Breast epithelium (tissue), 4 donors: ENCODE measurements around the gene RBM28. TPM values are rescaled to one million over a fixed set of nuclear protein-coding genes. Genes with fewer than 3 reads are reported as not detected.

Source experiments
- DNase-seq, 2 donors: peaks; one replicate each; pipeline ENCODE4 v3.0.0-alpha.2; 2019; ENCODE audit warnings: low spot score in 2 of 2
- H3K27ac ChIP-seq, 2 donors: fragments of 200-600 bp; sonication (generic) in 1 of 2; one replicate each; pipeline ENCODE4 v1.5.1; 2016 to 2019; ENCODE audit warnings: mild to moderate bottlenecking in 1 of 2
- H3K27me3 ChIP-seq, 2 donors: fragments of 200-600 bp; sonication (generic) in 1 of 2; one replicate each; pipeline versions ENCODE4 v1.5.1 to v1.6.0; 2017 to 2019; ENCODE audit warnings: control low read depth in 1 of 2, mild to moderate bottlenecking in 1 of 2
- H3K36me3 ChIP-seq: fragments of 200-600 bp; one replicate; pipeline ENCODE4 v1.5.1; 2019
- H3K4me1 ChIP-seq, 2 donors: fragments of 200-600 bp; sonication (generic); one replicate each; pipeline ENCODE4 v1.5.1; 2016 to 2019; ENCODE audit warnings: control low read depth in 1 of 2
- H3K4me3 ChIP-seq, 3 donors: fragments of 200-600 bp; sonication (generic); 1 replicate in 2 of 3; 2 replicates in 1 of 3; pipeline ENCODE4 v1.5.1; 2016 to 2019; ENCODE audit warnings: mild to moderate bottlenecking in 3 of 3, moderate library complexity in 2 of 3
- H3K9me3 ChIP-seq, 2 donors: fragments of 200-600 bp; sonication (generic) in 1 of 2; one replicate each; pipeline ENCODE4 v1.5.1; 2016 to 2019; ENCODE audit warnings: control low read depth in 1 of 2
- CTCF ChIP-seq, 3 donors: fragments of 450-650 bp; IDR thresholded peaks; one replicate each; pipeline ENCODE4 v1.5.1; 2016 to 2017; ENCODE audit warnings: antibody characterized with exemption in 3 of 3, mild to moderate bottlenecking in 3 of 3, moderate library complexity in 3 of 3
- POLR2A ChIP-seq: fragments of 450-650 bp; IDR thresholded peaks from one replicate; pipeline ENCODE4 v1.6.1; 2016; ENCODE audit warnings: antibody characterized with exemption, mild to moderate bottlenecking, moderate library complexity
- POLR2AphosphoS5 ChIP-seq, 3 donors: sonication (generic); formaldehyde crosslinking; IDR thresholded peaks; one replicate each; pipeline ENCODE4 v1.6.1; 2017; ENCODE audit warnings: antibody characterized with exemption in 3 of 3
- intact Hi-C: fragments of 100-400 bp; cut with DNase I; formaldehyde crosslinking; loops from one replicate; pipeline ENCODE4 v1.15.1; 2023; ENCODE audit warnings: low total_unique reads
- total RNA-seq, 3 donors: library from RNA; depleted of rRNA; stranded (reverse); fragments of >200 nt; gene quantifications; one replicate each; pipeline ENCODE4 v1.1.0, GENCODE V29; 2016

The RBM28 gene
- total RNA-seq, 3 donors from 2014 or later, result 28.8 to 47.5 (median 35.7) TPM

- intact Hi-C loops, result no loop called here
- Histone ChIP-seq H3K27me3 (no peaks in the 10 kb centered on the region), H3K4me1 (no peaks in the 10 kb centered on the region), H3K27ac (no peak overlapping the region), H3K4me3 (no peak overlapping the region), H3K9me3 (no peaks in the 10 kb centered on the region), H3K36me3 (no peaks in the 10 kb centered on the region)
- TF ChIP-seq POLR2AphosphoS5 (IDR thresholded peaks at IDR 0.05) (no peak), POLR2A (no peak), CTCF (IDR thresholded peaks at IDR 0.05) (no peak)
- DNase-seq, result no peak
These were observed 86.2 kb downstream of the RBM28 start for GRCh38 chr7:128257458-128257857.

GRCh38 chr7:128255271-128255670, 88.4 kb downstream of the RBM28 start:
- H3K36me3 ChIP-seq, result no peaks in the 10 kb centered on the region
- intact Hi-C loops, result no loop called here
- DNase-seq, result no peak
- H3K4me3 ChIP-seq, result no peak overlapping the region
- H3K4me1 ChIP-seq, result no peaks in the 10 kb centered on the region
- no peaks in the 10 kb centered on the region for H3K9me3 ChIP-seq
- TF ChIP-seq CTCF (IDR thresholded peaks at IDR 0.05) (no peak), POLR2A (no peak), POLR2AphosphoS5 (IDR thresholded peaks at IDR 0.05) (no peak)
- H3K27ac ChIP-seq, result no peak overlapping the region
- H3K27me3 ChIP-seq, result no peaks in the 10 kb centered on the region

- Histone ChIP-seq H3K27me3 (no peaks in the 10 kb centered on the region), H3K4me1 (no peaks in the 10 kb centered on the region), H3K27ac (no peak overlapping the region), H3K36me3 (no peaks in the 10 kb centered on the region), H3K9me3 (no peaks in the 10 kb centered on the region), H3K4me3 (no peak overlapping the region)
- intact Hi-C loops, result no loop called here
- TF ChIP-seq CTCF (IDR thresholded peaks at IDR 0.05) (no peak), POLR2AphosphoS5 (IDR thresholded peaks at IDR 0.05) (no peak), POLR2A (no peak)
- DNase-seq, result no peak
These were observed 89.2 kb downstream of the RBM28 start for GRCh38 chr7:128254470-128254869.

- Histone ChIP-seq H3K4me3 (no peak overlapping the region), H3K36me3 (no peaks in the 10 kb centered on the region), H3K27ac (no peak overlapping the region), H3K27me3 (no peaks in the 10 kb centered on the region), H3K9me3 (no peaks in the 10 kb centered on the region), H3K4me1 (no peaks in the 10 kb centered on the region)
- DNase-seq, result no peak
- no peak for TF ChIP-seq POLR2AphosphoS5 (IDR thresholded peaks at IDR 0.05)
- no peak for TF ChIP-seq CTCF (IDR thresholded peaks at IDR 0.05)
- no peak for TF ChIP-seq POLR2A
- intact Hi-C loops, result no loop called here
These were observed 90.0 kb downstream of the RBM28 start for GRCh38 chr7:128253701-128254100.

GRCh38 chr7:128251337-128251736, 92.4 kb downstream of the RBM28 start:
- Histone ChIP-seq H3K27me3 (no peaks in the 10 kb centered on the region), H3K36me3 (no peaks in the 10 kb centered on the region), H3K4me3 (no peak overlapping the region), H3K4me1 (no peaks in the 10 kb centered on the region), H3K27ac (no peak overlapping the region), H3K9me3 (no peaks in the 10 kb centered on the region)
- no peak for TF ChIP-seq CTCF (IDR thresholded peaks at IDR 0.05)
- no peak for TF ChIP-seq POLR2A
- no peak for TF ChIP-seq POLR2AphosphoS5 (IDR thresholded peaks at IDR 0.05)
- intact Hi-C loops, result no loop called here
- no peak for DNase-seq

Other genes with a start within 250 kb of the RBM28 start
- gene LEP, start 102.6 kb downstream of the RBM28 start, total RNA-seq, result 100 to 1,000 TPM in 1 of 3 donors, 10 to 100 TPM in 2; 41.6 to 498 (median 48.2) TPM
- 1 to 10 TPM in 1 of 3 donors, under 1 TPM in 2; under 0.01 to 3.8 (median 0.44) TPM for gene PRRT4, start 17.8 kb upstream of the RBM28 start, total RNA-seq
- gene IMPDH1, start 66.1 kb upstream of the RBM28 start, total RNA-seq, result 10 to 100 TPM; 31.8 to 68.8 (median 58.2) TPM
- gene HILPDA, start 112.0 kb upstream of the RBM28 start, total RNA-seq, result 10 to 100 TPM; 25.3 to 34.4 (median 27.7) TPM
- 10 to 100 TPM; 19.4 to 28.7 (median 23.6) TPM for gene METTL2B, start 132.8 kb upstream of the RBM28 start, total RNA-seq